ENCODE measurements around the gene RETREG1.

Gene RETREG1

GRCh38 chr5:16588434-16589214 lies 28.2 kb downstream of the RETREG1 start:
- TF ChIP-seq CTCF (IDR thresholded peaks at IDR 0.05; ENCODE audit: control extremely low read depth, extremely low read depth, low read depth, missing control alignments): no peak
- POLR2A ChIA-PET: no interaction called here
- no peak for DNase-seq (ENCODE audit: extremely low spot score)
- CTCF ChIA-PET: no interaction called here

GRCh38 chr5:16586556-16586955 lies 30.2 kb downstream of the RETREG1 start:
- DNase-seq (ENCODE audit: extremely low spot score): no peak
- ChIA-PET CTCF (interaction anchor here (0.8 to 2.9 kb wide), 12 partner anchors 8 to 131 kb away, joined by 3 to 12 read pairs (median 4); no protein-coding TSS in a partner anchor), POLR2A (no interaction called here)
- TF ChIP-seq CTCF (IDR thresholded peaks at IDR 0.05; ENCODE audit: control extremely low read depth, extremely low read depth, low read depth, missing control alignments): no peak

- CTCF ChIA-PET: interaction anchor here (0.7 to 2.9 kb wide), 14 partner anchors 8 to 129 kb away, joined by 3 to 12 read pairs (median 4); no protein-coding TSS in a partner anchor
- TF ChIP-seq CTCF (IDR thresholded peaks at IDR 0.05; ENCODE audit: control extremely low read depth, extremely low read depth, low read depth, missing control alignments): peak; percentile 36
- DNase-seq (ENCODE audit: extremely low spot score): no peak
- POLR2A ChIA-PET: no interaction called here
Measured at GRCh38 chr5:16585041-16585667, 31.6 kb downstream of the RETREG1 start.

GRCh38 chr5:16582081-16582480 lies 34.7 kb downstream of the RETREG1 start:
- no peak for TF ChIP-seq CTCF (IDR thresholded peaks at IDR 0.05; ENCODE audit: control extremely low read depth, extremely low read depth, low read depth, missing control alignments)
- ChIA-PET POLR2A (no interaction called here), CTCF (interaction anchor here (0.9 kb wide), 1 partner anchor 126 kb away, joined by 3 read pairs; no protein-coding TSS in a partner anchor)
- no peak for DNase-seq (ENCODE audit: extremely low spot score)

GRCh38 chr5:16580382-16580781 lies 36.4 kb downstream of the RETREG1 start:
- ChIA-PET POLR2A (no interaction called here), CTCF (interaction anchor here (1.3 to 2.9 kb wide), 2 partner anchors 20 to 29 kb away, joined by 3 to 11 read pairs; no protein-coding TSS in a partner anchor)
- no peak for DNase-seq (ENCODE audit: extremely low spot score)
- no peak for TF ChIP-seq CTCF (IDR thresholded peaks at IDR 0.05; ENCODE audit: control extremely low read depth, extremely low read depth, low read depth, missing control alignments)

GRCh38 chr5:16579142-16579847 lies 37.5 kb downstream of the RETREG1 start:
- no peak for DNase-seq (ENCODE audit: extremely low spot score)
- no peak for TF ChIP-seq CTCF (IDR thresholded peaks at IDR 0.05; ENCODE audit: control extremely low read depth, extremely low read depth, low read depth, missing control alignments)

More at GRCh38 chr5:16579142-16579847, 37.5 kb downstream of the RETREG1 start:
- ChIA-PET POLR2A (no interaction called here), CTCF (interaction anchor here (1.3 to 2.9 kb wide), 3 partner anchors 10 to 28 kb away, joined by 3 to 11 read pairs (median 8); no protein-coding TSS in a partner anchor)
